Tibial artery (tissue), 4 donors: ENCODE measurements around the gene ALOX12.

Experiments
- DNase-seq, 2 donors: peaks; one replicate each; pipeline ENCODE4 v3.0.0-alpha.2; 2019
- H3K27ac ChIP-seq, 2 donors: fragments of 200-600 bp; sonication (generic) in 1 of 2; 1 replicate in 1 of 2; 2 replicates in 1 of 2; pipeline ENCODE4 v1.5.1; 2018 to 2019; ENCODE audit warnings: mild to moderate bottlenecking in 1 of 2
- H3K27me3 ChIP-seq, 2 donors: fragments of 200-600 bp; sonication (generic) in 1 of 2; one replicate each; pipeline versions ENCODE4 v1.5.1 to v1.6.0; 2016 to 2019
- H3K36me3 ChIP-seq, 3 donors: fragments of 200-600 bp; sonication (generic) in 2 of 3; one replicate each; pipeline ENCODE4 v1.5.1; 2016 to 2019; ENCODE audit warnings: mild to moderate bottlenecking in 2 of 3
- H3K4me1 ChIP-seq, 4 donors: fragments of 200-600 bp; sonication (generic) in 2 of 4; 1 replicate in 3 of 4; 2 replicates in 1 of 4; pipeline ENCODE4 v1.5.1; 2016 to 2019
- H3K4me3 ChIP-seq, 2 donors: fragments of 200-600 bp; sonication (generic) in 1 of 2; 1 replicate in 1 of 2; 2 replicates in 1 of 2; pipeline ENCODE4 v1.5.1; 2018 to 2019; ENCODE audit warnings: mild to moderate bottlenecking in 2 of 2
- H3K9me3 ChIP-seq, 3 donors: fragments of 200-600 bp; sonication (generic) in 1 of 3; one replicate each; pipeline ENCODE4 v1.5.1; 2016 to 2019
- intact Hi-C: fragments of 100-400 bp; cut with DNase I; formaldehyde crosslinking; loops from one replicate; pipeline ENCODE4 v1.15.0; 2023; ENCODE audit warnings: low total_unique reads
- TF ChIP-seq, protein P1 (sequence below), 2 experiments: fragments of 200-600 bp in 1 of 2; fragments of 450-650 bp in 1 of 2; IDR thresholded peaks; one replicate each; pipeline ENCODE4 v1.5.1; 2017 to 2019; ENCODE audit warnings: antibody characterized with exemption in 2 of 2, mild to moderate bottlenecking in 1 of 2, moderate library complexity in 1 of 2

The ALOX12 gene

DNA sequence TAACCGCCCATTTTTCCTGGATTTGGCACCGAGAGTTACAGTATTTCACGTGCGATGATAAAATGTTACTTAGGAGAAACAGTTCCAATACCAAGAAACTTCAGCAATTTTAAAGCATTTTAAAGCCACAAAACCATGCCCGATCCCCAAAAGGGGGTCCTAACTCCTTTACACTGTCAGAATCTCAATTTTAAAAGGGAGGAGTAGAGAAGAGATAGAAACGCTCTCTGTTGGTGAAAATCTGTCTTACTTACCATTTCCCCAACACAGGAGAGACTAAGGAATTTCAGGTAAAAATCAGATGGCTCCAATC is 16.0 kb downstream of the ALOX12 start:
- no peaks in the 10 kb centered on the region for H3K9me3 ChIP-seq
- DNase-seq: no peak
- TF ChIP-seq, protein P1, sequence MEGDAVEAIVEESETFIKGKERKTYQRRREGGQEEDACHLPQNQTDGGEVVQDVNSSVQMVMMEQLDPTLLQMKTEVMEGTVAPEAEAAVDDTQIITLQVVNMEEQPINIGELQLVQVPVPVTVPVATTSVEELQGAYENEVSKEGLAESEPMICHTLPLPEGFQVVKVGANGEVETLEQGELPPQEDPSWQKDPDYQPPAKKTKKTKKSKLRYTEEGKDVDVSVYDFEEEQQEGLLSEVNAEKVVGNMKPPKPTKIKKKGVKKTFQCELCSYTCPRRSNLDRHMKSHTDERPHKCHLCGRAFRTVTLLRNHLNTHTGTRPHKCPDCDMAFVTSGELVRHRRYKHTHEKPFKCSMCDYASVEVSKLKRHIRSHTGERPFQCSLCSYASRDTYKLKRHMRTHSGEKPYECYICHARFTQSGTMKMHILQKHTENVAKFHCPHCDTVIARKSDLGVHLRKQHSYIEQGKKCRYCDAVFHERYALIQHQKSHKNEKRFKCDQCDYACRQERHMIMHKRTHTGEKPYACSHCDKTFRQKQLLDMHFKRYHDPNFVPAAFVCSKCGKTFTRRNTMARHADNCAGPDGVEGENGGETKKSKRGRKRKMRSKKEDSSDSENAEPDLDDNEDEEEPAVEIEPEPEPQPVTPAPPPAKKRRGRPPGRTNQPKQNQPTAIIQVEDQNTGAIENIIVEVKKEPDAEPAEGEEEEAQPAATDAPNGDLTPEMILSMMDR (IDR thresholded peaks at IDR 0.05): no peak
- H3K36me3 ChIP-seq: peaks cover 0 to 17% (median 9%) of the 10 kb centered on the region in 3 donors
- H3K27ac ChIP-seq: peak overlapping the region; percentile 91 to 97
- intact Hi-C loops: no loop called here
- H3K4me3 ChIP-seq: peak overlapping the region; percentile 69 to 80
- no peaks in the 10 kb centered on the region for H3K27me3 ChIP-seq
- peaks cover 0 to 54% (median 45%) of the 10 kb centered on the region in 4 donors for H3K4me1 ChIP-seq

DNA sequence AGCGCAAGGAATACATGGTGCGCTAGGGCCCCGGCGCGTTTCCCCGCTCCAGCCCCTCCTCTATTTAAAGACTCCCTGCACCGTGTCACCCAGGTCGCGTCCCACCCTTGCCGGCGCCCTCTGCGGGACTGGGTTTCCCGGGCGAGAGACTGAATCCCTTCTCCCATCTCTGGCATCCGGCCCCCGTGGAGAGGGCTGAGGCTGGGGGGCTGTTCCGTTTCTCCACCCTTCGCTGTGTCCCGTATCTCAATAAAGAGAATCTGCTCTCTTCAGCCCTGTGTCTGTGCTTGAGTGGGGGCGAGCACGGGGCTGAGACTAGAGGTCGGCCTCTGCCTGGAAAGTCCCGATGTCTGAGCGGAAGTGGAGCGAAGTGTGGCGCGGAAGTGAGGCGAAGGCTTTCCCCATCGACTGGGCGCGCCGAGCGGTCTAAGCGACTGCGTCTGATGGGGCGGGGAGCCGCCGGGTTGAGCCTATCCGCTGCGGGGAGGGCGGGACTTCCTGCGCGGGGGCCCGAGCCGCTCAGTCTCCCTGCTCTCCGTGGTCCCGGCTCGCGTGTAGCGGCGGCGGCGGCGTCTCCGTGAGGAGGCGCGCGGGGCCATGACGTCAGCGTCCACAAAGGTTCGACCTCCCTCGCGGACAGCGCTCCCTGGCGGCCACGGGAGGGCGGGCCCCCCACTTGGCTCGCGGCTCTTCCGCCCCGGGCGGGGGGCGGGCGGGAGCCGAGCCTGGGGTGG is 18.6 kb downstream of the ALOX12 start:
- TF ChIP-seq, protein P1 (IDR thresholded peaks at IDR 0.05): peak; percentile 69 to 80
- peak; percentile 97 to 99 for DNase-seq
- intact Hi-C loops: no loop called here
- no peaks in the 10 kb centered on the region for H3K9me3 ChIP-seq
- peak overlapping the region; percentile 69 to 80 for H3K4me3 ChIP-seq
- H3K27me3 ChIP-seq: no peaks in the 10 kb centered on the region
- peaks cover 0 to 13% (median 13%) of the 10 kb centered on the region in 3 donors for H3K36me3 ChIP-seq
- H3K27ac ChIP-seq: peak overlapping the region; percentile 91 to 97
- H3K4me1 ChIP-seq: peaks cover 5 to 74% (median 61%) of the 10 kb centered on the region in 4 donors

DNA sequence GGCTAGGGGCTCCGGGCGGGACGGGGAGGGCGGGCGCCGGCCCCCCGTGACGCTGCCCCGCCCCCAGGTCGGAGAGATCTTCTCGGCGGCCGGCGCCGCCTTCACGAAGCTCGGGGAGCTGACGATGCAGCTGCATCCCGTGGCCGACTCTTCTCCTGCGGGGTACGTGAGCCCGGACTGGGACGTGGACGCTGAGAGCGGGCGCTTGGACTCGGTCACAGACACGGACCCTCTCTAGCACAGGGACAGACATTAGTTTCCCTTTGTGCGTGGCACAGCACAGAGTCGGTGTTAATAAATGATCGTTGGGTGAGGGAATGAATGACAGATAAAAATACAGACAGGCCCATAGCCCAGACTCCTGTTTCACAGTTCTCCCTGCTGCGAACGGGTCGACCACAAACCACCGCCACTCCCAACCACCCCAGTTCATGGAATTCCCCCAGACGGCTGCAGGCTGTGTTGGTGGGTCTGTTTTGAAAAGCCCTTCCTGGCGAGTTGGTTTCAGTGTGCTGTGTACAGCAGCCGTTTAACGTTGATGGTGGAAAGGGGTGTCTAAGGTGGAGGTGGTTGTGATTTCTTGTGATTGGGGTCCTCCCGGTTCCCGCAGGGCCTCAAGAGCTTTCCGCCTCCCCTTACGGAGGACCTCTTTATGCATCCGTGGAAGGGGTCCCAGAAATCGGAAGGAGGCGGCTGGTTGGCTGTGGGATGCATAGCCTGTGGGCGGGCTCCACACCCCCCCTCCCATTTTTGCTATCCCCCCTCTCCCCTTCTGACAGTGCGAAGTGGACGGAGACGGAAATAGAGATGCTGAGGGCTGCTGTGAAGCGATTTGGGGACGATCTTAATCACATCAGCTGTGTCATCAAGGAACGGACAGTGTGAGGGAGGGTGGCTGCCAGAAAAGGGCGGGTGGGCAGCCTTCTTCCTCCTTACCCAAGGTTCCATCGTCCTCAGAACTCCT is 19.4 kb downstream of the ALOX12 start:
- H3K27ac ChIP-seq: peak overlapping the region; percentile 91 to 97
- H3K36me3 ChIP-seq: peaks cover 0 to 13% (median 13%) of the 10 kb centered on the region in 3 donors
- H3K4me3 ChIP-seq: peak overlapping the region; percentile 69 to 80
- H3K27me3 ChIP-seq: no peaks in the 10 kb centered on the region
- TF ChIP-seq, protein P1 (IDR thresholded peaks at IDR 0.05): no peak
- intact Hi-C loops: no loop called here
- peak in 1 of 2 donors; percentile 75 for DNase-seq
- H3K9me3 ChIP-seq: no peaks in the 10 kb centered on the region
- H3K4me1 ChIP-seq: peaks cover 5 to 65% (median 57%) of the 10 kb centered on the region in 4 donors

DNA sequence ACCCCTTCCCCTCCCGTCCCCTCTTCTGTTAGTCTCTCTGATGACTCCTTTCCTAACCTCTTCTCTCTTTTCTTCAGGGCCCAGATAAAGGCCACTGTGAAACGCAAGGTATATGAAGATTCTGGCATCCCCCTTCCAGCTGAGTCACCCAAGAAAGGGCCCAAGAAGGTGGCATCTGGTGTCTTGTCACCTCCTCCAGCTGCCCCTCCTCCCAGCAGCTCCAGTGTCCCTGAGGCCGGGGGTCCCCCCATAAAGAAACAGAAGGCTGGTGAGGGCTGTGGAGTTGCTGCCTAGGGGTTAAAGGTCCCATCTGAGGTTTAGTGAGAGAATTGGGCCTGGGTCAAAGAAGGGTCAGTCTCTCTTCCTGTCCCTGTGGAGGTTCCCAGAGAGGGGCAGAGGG is 20.6 kb downstream of the ALOX12 start:
- Histone ChIP-seq H3K36me3 (peaks cover 0 to 13% (median 13%) of the 10 kb centered on the region in 3 donors), H3K27me3 (no peaks in the 10 kb centered on the region), H3K4me1 (peaks cover 5 to 58% (median 48%) of the 10 kb centered on the region in 4 donors), H3K9me3 (no peaks in the 10 kb centered on the region), H3K4me3 (no peak overlapping the region), H3K27ac (peak overlapping the region; percentile 91 to 97)
- TF ChIP-seq, protein P1 (IDR thresholded peaks at IDR 0.05): no peak
- no peak for DNase-seq
- intact Hi-C loops: no loop called here

DNA sequence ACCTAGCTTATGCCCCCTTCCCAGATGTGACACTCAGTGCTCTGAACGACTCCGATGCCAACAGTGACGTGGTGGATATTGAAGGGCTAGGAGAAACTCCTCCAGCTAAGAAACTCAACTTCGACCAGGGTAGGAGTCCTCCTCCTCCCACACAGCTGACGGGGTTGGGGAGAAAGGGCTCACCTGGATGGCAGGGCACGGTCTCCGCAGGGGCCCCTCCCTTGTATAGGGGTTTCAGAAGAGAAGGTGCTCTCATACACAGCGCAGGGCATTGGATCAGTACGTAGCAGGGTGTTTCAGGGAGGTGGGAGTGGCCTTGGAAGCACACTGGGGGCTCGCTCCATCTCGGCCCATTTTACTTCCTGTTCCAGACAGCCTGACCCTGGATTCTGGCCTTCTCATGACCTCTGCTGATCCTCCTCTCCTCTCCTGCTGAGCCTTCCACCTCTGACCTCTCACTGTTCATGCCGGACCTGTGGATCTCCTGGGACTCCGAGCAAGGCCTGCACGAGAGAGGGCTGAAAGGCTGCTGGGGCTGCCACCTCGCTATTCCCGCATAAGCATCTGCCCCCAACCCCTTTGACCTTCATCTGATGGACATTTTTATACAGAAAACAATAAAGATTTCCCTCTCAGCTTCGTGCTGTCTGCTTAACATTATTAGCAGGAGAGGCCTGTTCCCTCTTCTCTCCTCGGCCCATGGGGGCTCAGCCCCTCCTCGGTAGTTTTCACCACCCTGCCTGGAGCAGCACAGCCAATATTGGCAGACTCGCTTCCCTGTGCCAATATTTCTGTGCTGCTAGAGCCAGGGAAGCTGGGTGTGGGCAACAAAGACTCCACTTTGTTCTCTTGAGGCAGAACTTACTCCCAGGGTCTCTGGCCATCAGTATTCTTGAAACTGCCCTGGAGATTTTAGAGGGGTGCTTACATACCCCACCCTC is 21.3 kb downstream of the ALOX12 start:
- Histone ChIP-seq H3K27me3 (peaks cover 0 to 5% of the 10 kb centered on the region in 2 donors), H3K36me3 (peaks cover 0 to 13% (median 13%) of the 10 kb centered on the region in 3 donors), H3K9me3 (no peaks in the 10 kb centered on the region), H3K4me1 (peaks cover 5 to 62% (median 53%) of the 10 kb centered on the region in 4 donors), H3K4me3 (peak overlapping the region; percentile 68 to 83), H3K27ac (peak overlapping the region; percentile 91 to 97)
- TF ChIP-seq, protein P1 (IDR thresholded peaks at IDR 0.05): no peak
- DNase-seq: no peak
- intact Hi-C loops: no loop called here
